Fibroblast of lung (primary cell): ENCODE measurements around the gene NAA15.

Source experiments
- CTCF ChIP-seq, 2 donors: IDR thresholded peaks in 1 of 2; conservative IDR thresholded peaks in 1 of 2; 1 replicate in 1 of 2; 2 replicates in 1 of 2; pipeline ENCODE4 v1.5.1; 2011 to 2012; ENCODE audit warnings: low read length in 2 of 2, control low read depth in 1 of 2, inconsistent platforms in 1 of 2, low read depth in 1 of 2, mild to moderate bottlenecking in 1 of 2
- EZH2 ChIP-seq: IDR thresholded peaks from 2 replicates; pipeline ENCODE4 v1.5.1; 2012; ENCODE audit warnings: low read length, control low read depth, mild to moderate bottlenecking; ENCODE audit errors: missing control alignments

DNA sequence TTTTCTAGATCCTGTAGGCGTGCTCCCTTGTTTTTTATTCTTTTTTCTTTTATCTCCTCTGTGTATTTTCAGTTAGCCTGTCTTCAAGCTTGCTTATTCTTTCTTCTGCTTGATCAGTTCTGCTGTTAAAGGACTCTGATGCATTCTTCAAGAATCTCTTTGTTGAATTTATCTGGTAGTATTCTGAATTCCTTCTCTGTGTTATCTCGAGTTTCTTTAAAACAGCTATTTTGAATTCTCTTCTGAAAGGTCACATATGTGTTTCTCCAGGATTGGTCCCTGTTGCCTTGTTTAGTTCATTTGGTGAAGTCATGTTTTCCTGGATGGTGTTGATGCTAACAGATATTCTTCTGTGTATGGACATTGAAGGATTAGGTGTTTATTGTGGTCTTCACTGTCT lies 167.9 kb downstream of the NAA15 start:
- TF ChIP-seq CTCF (conservative IDR thresholded peaks at IDR 0.05 in 1 of 2, IDR thresholded peaks at IDR 0.05 in 1 of 2; ENCODE audit: low read depth in 1 of 2, low read length in 2 of 2) (no peak), EZH2 (no peak)
